Liver (tissue), 9 donors: ENCODE data around the gene ZSWIM6. TPM values are rescaled to one million over a fixed set of nuclear protein-coding genes. Genes with fewer than 3 reads are reported as not detected.

Experiments
- DNase-seq: peaks from one replicate; pipeline ENCODE4 v3.0.0-alpha.2; 2017; ENCODE audit warnings: low spot score
- H3K27ac ChIP-seq, 2 donors: one replicate each; pipeline ENCODE4 v1.7.0; 2013; ENCODE audit warnings: inconsistent platforms in 2 of 2, low read length in 2 of 2, control low read depth in 1 of 2, low read depth in 1 of 2, mild to moderate bottlenecking in 1 of 2
- H3K27me3 ChIP-seq, 4 donors: one replicate each; pipeline versions ENCODE4 v1.6.1 to v1.7.0; 2013; ENCODE audit warnings: low read length in 3 of 4, inconsistent platforms in 1 of 4, mild to moderate bottlenecking in 1 of 4, moderate library complexity in 1 of 4; ENCODE audit not compliant: control insufficient read depth in 4 of 4, insufficient read depth in 4 of 4
- H3K36me3 ChIP-seq, 4 donors: one replicate each; pipeline versions ENCODE4 v1.6.1 to v1.7.0; 2013; ENCODE audit warnings: low read length in 3 of 4, mild to moderate bottlenecking in 3 of 4, low read depth in 1 of 4, moderate library complexity in 1 of 4; ENCODE audit not compliant: control insufficient read depth in 4 of 4, insufficient read depth in 3 of 4
- H3K4me1 ChIP-seq, 4 donors: one replicate each; pipeline versions ENCODE4 v1.6.1 to v1.7.0; 2013; ENCODE audit warnings: low read length in 3 of 4, mild to moderate bottlenecking in 3 of 4, moderate library complexity in 1 of 4; ENCODE audit not compliant: control insufficient read depth in 4 of 4, insufficient read depth in 4 of 4
- H3K4me3 ChIP-seq, 3 donors: one replicate each; pipeline versions ENCODE4 v1.6.1 to v1.7.0; 2013; ENCODE audit warnings: low read length in 3 of 3, control low read depth in 1 of 3, low read depth in 1 of 3, mild to moderate bottlenecking in 1 of 3
- H3K9ac ChIP-seq, 2 donors: one replicate each; pipeline ENCODE4 v1.7.0; 2013; ENCODE audit warnings: low read length in 2 of 2, mild to moderate bottlenecking in 2 of 2, moderate library complexity in 2 of 2, control low read depth in 1 of 2, low read depth in 1 of 2
- H3K9me3 ChIP-seq, 4 donors: one replicate each; pipeline versions ENCODE4 v1.6.1 to v1.7.0; 2013; ENCODE audit warnings: low read length in 3 of 4; ENCODE audit not compliant: control insufficient read depth in 4 of 4
- ATF3 ChIP-seq: IDR thresholded peaks from 2 replicates; pipeline ENCODE4 v1.6.1; 2016; ENCODE audit warnings: antibody characterized with exemption
- CTCF ChIP-seq: fragments of 150-350 bp; IDR thresholded peaks from 2 replicates; pipeline ENCODE4 v1.5.1; 2017; ENCODE audit warnings: improper control_type of control experiment, low read depth, low read length; ENCODE audit not compliant: missing input control
- EGR1 ChIP-seq, 2 donors: IDR thresholded peaks; 2 replicates each; pipeline ENCODE4 v1.6.1; 2016 to 2018; ENCODE audit warnings: antibody characterized with exemption in 2 of 2, low read depth in 2 of 2
- FOXA1 ChIP-seq: IDR thresholded peaks from 2 replicates; pipeline ENCODE4 v1.6.1; 2016; ENCODE audit warnings: antibody characterized with exemption
- GABPA ChIP-seq, 2 donors: IDR thresholded peaks in 1 of 2; conservative IDR thresholded peaks in 1 of 2; 2 replicates each; pipeline ENCODE4 v1.6.1; 2016; ENCODE audit warnings: antibody characterized with exemption in 2 of 2, mild to moderate bottlenecking in 1 of 2, moderate library complexity in 1 of 2
- HNF4A ChIP-seq, 2 donors: conservative IDR thresholded peaks; 2 replicates each; pipeline ENCODE4 v1.6.1; 2016; ENCODE audit warnings: antibody characterized with exemption in 2 of 2, mild to moderate bottlenecking in 2 of 2
- HNF4G ChIP-seq: IDR thresholded peaks from 2 replicates; pipeline ENCODE4 v1.6.1; 2016; ENCODE audit warnings: antibody characterized with exemption
- JUND ChIP-seq, 2 donors: IDR thresholded peaks; 2 replicates each; pipeline ENCODE4 v1.6.1; 2016; ENCODE audit warnings: antibody characterized with exemption in 2 of 2
- MAX ChIP-seq: IDR thresholded peaks from 2 replicates; pipeline ENCODE4 v1.6.1; 2016; ENCODE audit warnings: antibody characterized with exemption
- NR2F2 ChIP-seq: IDR thresholded peaks from 2 replicates; pipeline ENCODE4 v1.6.1; 2016; ENCODE audit warnings: antibody characterized with exemption
- RAD21 ChIP-seq, 2 donors: IDR thresholded peaks; 2 replicates each; pipeline ENCODE4 v1.6.1; 2016; ENCODE audit warnings: antibody characterized with exemption in 2 of 2, mild to moderate bottlenecking in 2 of 2
- REST ChIP-seq: IDR thresholded peaks from 2 replicates; pipeline ENCODE4 v1.6.1; 2016; ENCODE audit warnings: antibody characterized with exemption, mild to moderate bottlenecking
- RXRA ChIP-seq, 2 donors: IDR thresholded peaks; 2 replicates each; pipeline ENCODE4 v1.6.1; 2017 to 2018; ENCODE audit warnings: antibody characterized with exemption in 2 of 2, mild to moderate bottlenecking in 1 of 2
- SP1 ChIP-seq: IDR thresholded peaks from 2 replicates; pipeline ENCODE4 v1.6.1; 2018; ENCODE audit warnings: antibody characterized with exemption, mild to moderate bottlenecking
- YY1 ChIP-seq: IDR thresholded peaks from 2 replicates; pipeline ENCODE4 v1.6.1; 2016; ENCODE audit warnings: antibody characterized with exemption, mild to moderate bottlenecking
- ZBTB33 ChIP-seq: IDR thresholded peaks from 2 replicates; pipeline ENCODE4 v1.6.1; 2016; ENCODE audit warnings: antibody characterized with exemption
- WGBS: extraction: QIAGEN DNeasy Blood & Tissue Kit; methylation state at CpG from one replicate; pipeline ENCODE4 v1.1.7; 2013; 5-methylcytosine and 5-hydroxymethylcytosine counted together
- polyA plus RNA-seq, 2 donors: library from polyadenylated mRNA; stranded (reverse) in 1 of 2; unstranded in 1 of 2; fragments of 200-250 nt in 1 of 2; fragments of >200 nt in 1 of 2; fragmentation: Nextera tagmentation in 1 of 2; extraction: Ambion mirVana in 1 of 2; gene quantifications; one replicate each; pipeline versions ENCODE4 v1.2.1 to v1.2.3, GENCODE V29; 2013 to 2015
- total RNA-seq, 2 donors: library from RNA; depleted of rRNA; stranded (reverse); fragments of >200 nt; gene quantifications; one replicate each; pipeline ENCODE4 v1.2.3, GENCODE V29; 2014
- donor health status: healthy.
- donor health status: healthy.
- donor health status: healthy.
- donor health status: healthy.
- donor health status: healthy.

ZSWIM6 gene
- total and polyA plus RNA-seq, 4 donors, result 1.3 to 5.2 (median 3.3) TPM

GRCh38 chr5:61505281-61505680 lies 173.2 kb downstream of the ZSWIM6 start:
- no peaks in the 10 kb centered on the region for H3K9me3 ChIP-seq
- TF ChIP-seq MAX (no peak), SP1 (no peak), JUND (IDR thresholded peaks at IDR 0.05) (no peak), ATF3 (no peak), EGR1 (IDR thresholded peaks at IDR 0.05; ENCODE audit: low read depth in 2 of 2) (no peak), ZBTB33 (no peak), YY1 (no peak), GABPA (IDR thresholded peaks at IDR 0.05 in 1 of 2, conservative IDR thresholded peaks at IDR 0.05 in 1 of 2) (no peak), RAD21 (IDR thresholded peaks at IDR 0.05) (no peak), HNF4G (no peak), RXRA (IDR thresholded peaks at IDR 0.05) (no peak), FOXA1 (no peak), NR2F2 (no peak), HNF4A (conservative IDR thresholded peaks at IDR 0.05) (no peak)
- H3K4me3 ChIP-seq, result no peak overlapping the region
- no peak for DNase-seq
- H3K27me3 ChIP-seq, result no peaks in the 10 kb centered on the region
- peaks cover 0 to 5% (median 1%) of the 10 kb centered on the region in 4 donors for H3K4me1 ChIP-seq
- peaks cover 0 to 1% (median 0%) of the 10 kb centered on the region in 4 donors for H3K36me3 ChIP-seq
- no peak overlapping the region for H3K9ac ChIP-seq
- no peak overlapping the region for H3K27ac ChIP-seq

GRCh38 chr5:61507232-61507631 lies 175.2 kb downstream of the ZSWIM6 start:
- Histone ChIP-seq H3K9ac (no peak overlapping the region), H3K9me3 (no peaks in the 10 kb centered on the region), H3K4me1 (peaks cover 0 to 5% (median 1%) of the 10 kb centered on the region in 4 donors), H3K27ac (no peak overlapping the region), H3K27me3 (no peaks in the 10 kb centered on the region), H3K4me3 (no peak overlapping the region), H3K36me3 (peaks cover 0 to 3% (median 0%) of the 10 kb centered on the region in 4 donors)
- DNase-seq, result no peak
- TF ChIP-seq HNF4G, result no peak
- TF ChIP-seq HNF4A (conservative IDR thresholded peaks at IDR 0.05), result no peak
- TF ChIP-seq JUND (IDR thresholded peaks at IDR 0.05), result no peak
- no peak for TF ChIP-seq ZBTB33

- no peaks in the 10 kb centered on the region for H3K4me1 ChIP-seq
- WGBS, result 99% methylated on average over 2 of the region's 2 CpGs
- no peaks in the 10 kb centered on the region for H3K9me3 ChIP-seq
- DNase-seq, result no peak
- H3K36me3 ChIP-seq, result no peaks in the 10 kb centered on the region
- H3K27me3 ChIP-seq, result no peaks in the 10 kb centered on the region
- no peak overlapping the region for H3K4me3 ChIP-seq
- no peak for TF ChIP-seq REST
- no peak for TF ChIP-seq NR2F2
- no peak for TF ChIP-seq GABPA (IDR thresholded peaks at IDR 0.05 in 1 of 2, conservative IDR thresholded peaks at IDR 0.05 in 1 of 2)
- no peak for TF ChIP-seq ATF3
- TF ChIP-seq RAD21 (IDR thresholded peaks at IDR 0.05), result no peak
- TF ChIP-seq CTCF, result no peak
- no peak for TF ChIP-seq RXRA (IDR thresholded peaks at IDR 0.05)
- no peak for TF ChIP-seq HNF4G
- TF ChIP-seq YY1, result no peak
- H3K9ac ChIP-seq, result no peak overlapping the region
- H3K27ac ChIP-seq, result no peak overlapping the region
These were observed 184.9 kb downstream of the ZSWIM6 start for GRCh38 chr5:61516946-61517345.
